Hindlimb muscle (tissue), 1 donor: ENCODE measurements around the gene SMARCAL1. TPM values are rescaled to one million over a fixed set of nuclear protein-coding genes. Genes with fewer than 3 reads are reported as not detected.
"Not testable (repeated sequence)": the region's sequence is repeated elsewhere in the genome, so short reads cannot be mapped to it uniquely, and the experiment has no call there.

ENCODE experiments used
- DNase-seq: peaks from one replicate; pipeline ENCODE4 v3.0.0-alpha.2; 2013
- polyA plus RNA-seq: library from polyadenylated mRNA; unstranded; fragments of 120-200 nt; gene quantifications from one replicate; pipeline ENCODE4 v1.2.1, GENCODE V29; 2013; ENCODE audit not compliant: insufficient read length

SMARCAL1 gene
- 19.5 TPM for polyA plus RNA-seq

DNA sequence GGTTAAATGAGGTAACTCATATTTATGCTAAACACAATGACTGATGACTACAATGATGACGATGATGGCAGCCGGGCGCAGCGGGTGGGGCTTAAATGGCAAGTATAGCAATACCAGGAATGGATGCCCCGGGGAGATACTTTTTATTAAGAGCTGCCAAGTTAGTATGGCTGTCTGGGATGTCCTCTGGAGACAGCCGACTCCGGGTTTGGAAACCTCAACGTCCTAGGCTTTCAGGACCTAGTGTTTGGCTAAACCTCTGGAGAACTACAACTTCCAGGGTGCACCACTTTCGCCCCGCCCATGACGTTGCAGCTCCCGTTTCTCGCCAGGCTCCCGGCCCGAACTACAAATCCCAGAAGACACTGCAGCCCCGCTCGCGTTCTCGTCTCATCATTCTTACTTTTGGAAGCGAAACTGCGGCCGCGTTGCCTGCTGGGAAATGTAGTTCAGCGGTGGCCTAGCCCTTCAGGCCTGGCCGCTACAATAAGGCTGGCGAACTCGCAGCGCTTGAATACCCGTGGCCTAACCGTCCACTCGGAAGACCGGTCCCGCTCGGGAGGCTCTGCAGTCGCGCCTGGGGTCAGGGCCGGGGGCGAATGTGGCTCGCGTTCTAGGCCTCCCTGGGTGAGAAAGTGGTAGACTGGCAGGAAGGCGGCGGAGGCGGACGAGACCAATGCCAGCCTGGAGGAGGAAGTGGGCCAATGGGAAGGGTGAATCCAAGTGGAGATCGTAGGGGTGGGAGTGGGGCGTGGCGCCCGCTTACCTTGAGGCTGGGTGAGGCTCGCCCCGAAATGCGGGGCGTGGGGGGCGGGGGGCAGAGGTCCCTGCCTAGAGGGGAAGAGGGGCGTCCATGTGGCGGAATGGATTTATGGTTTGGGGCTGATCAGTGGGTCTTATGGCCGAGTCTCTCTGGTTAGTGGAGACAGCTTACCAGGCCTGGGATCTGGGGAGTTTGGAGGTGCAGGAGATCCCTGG lies at the start of gene SMARCAL1:
Gene SMARCAL1 (plus strand): TSS at position 463 of the 978 bp plus-strand sequence. CDS start 2,221 bp downstream, outside the sequence.
- DNase-seq, result peak; percentile 99

DNA sequence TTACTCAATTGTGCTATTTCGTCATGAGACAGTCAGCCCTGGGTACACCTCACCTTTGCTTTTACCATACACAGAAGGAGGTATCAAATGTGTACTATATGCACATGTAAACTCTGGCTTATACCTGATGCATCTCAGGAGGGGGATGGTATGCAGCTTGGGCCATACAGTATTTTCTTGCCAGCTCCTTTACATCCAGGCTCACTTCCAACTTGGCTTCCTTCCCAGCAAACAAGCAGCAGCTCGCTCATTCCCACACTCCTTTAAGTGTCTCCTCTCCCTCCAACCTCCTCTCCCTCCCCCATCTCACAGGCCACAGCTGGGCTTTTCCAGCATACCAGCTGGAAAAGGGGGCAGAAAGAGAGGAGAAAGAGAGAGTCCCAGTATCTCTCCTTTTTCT lies 49.6 kb upstream of the SMARCAL1 start:
- DNase-seq, result no peak

DNA sequence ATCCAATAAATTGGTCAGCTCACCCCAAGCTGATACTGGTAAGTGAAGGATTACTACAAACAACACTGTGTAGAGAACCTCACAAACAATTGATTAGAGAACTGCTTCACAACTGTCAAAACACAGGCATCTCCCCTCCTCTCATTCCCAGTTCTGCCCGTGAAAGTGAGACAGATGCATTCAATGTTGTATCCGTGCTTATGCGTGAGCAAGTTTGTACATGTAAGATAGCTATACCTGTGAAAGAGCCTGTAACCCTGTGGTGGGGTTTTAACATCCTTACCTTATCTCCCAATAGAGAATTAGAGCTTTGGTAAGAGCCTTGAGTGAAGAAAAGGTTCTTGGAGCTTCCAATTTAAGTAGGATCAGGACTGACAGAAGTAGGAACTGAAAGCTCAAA lies 49.1 kb upstream of the SMARCAL1 start:
- DNase-seq, result no peak

DNA sequence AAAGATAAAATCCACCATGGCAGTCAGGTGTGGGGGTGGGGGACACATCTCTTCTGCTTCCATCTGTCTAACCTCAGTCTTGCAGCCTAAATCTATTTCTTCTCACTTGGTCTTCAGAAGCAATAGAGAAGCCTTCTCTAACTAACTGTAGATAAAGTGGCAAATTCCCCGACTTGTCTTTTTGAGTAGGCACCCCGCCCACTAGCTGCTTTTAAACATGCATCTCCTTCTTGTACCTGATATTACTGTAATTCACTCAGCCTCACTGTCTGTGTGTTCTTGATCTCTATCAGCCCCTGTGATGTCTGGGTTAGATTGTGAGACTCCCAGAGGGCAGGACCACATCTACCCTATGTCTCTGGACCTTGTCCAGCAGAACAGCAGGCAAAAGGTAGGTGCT lies 46.8 kb upstream of the SMARCAL1 start:
- no peak for DNase-seq

DNA sequence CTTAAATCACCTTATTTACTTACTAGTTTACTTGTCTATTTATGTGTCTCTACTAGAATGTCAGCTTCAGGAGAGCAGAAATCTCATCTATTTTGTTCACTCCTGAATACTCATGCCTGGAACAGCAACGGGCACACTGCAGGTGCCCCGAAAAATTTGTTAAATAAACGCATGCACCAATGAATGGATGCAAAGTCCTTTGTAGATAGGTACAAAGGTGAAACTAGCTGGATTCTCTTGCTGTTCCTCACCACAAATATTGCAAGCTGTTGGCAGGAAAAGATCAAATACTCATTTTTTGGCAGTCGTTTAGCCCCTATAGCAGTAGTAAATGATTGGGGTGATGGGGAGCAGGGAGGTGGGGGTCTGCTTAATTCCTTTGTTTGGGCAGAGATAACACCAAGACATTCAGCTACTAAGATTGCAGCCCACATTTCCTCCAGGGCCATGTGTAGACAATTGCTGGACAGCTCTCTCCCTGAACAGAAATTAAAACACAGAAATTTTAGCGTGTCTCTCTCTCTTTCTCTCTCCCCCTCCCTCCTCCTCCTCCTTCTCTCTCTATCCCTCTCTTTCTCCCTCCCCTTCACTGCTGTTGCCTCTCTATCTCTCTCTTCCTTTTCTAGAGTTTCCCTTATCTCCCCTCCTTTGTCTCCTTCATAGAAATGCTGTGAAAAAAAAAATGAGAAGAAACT lies 45.4 kb upstream of the SMARCAL1 start:
- DNase-seq, result no peak

DNA sequence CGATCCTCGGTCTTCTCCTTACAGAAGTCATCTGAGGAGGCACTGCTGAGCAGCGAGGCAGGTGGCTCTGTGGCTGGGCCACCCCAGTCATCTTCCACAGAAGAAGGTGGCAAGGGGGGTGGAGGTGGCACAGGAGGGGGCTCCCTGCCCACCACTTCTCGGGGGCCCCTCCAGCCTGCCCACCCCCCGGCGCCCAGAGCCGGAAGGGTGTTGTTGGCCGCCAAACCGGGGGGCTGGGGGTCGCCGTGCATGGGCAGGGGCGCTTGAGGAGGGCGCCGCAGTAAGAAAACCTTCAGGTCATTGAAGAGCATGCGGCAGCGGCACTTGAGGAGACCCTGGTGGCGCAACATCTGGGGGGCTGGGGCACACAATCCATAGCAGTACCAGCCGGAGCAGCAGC lies 42.5 kb upstream of the SMARCAL1 start:
- DNase-seq, result no peak

DNA sequence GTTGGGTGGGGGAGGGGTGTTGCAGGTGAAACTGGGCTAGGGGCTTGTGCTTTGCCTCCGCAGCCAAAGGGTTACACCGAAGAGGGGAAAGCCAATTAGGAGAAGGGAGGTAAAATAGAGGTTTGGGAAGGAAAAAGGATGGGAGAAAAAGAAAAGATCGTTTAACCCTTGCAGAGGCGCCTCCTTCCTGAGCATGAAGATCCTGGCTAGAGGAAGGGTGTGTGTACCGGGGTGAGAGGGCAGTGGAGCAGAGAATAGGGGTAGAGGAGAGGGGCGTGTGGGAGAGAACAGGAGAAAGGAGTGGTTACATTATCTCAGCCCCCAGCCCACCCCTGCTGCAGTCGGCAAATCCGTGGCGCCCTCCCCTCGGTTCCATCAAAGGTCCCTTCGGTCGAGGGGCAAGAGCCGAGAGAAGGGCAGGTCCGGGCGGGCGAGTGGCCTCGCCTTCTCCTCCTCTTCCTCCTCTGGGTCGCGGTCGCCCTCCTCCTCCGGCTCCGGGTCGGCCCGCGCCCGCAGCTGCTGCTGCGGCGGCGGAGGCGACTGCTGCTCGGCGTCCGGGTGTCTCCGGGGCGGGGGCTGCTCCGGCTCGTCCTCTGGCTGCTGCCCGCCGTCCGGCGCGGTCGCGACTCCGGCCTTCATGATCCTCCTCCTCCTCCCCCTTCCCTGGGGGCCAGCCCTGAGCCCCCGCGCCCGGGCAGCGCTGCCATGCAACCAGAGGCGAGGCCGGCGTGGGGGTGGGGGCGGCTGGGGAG lies 41.1 kb upstream of the SMARCAL1 start:
- no peak for DNase-seq

DNA sequence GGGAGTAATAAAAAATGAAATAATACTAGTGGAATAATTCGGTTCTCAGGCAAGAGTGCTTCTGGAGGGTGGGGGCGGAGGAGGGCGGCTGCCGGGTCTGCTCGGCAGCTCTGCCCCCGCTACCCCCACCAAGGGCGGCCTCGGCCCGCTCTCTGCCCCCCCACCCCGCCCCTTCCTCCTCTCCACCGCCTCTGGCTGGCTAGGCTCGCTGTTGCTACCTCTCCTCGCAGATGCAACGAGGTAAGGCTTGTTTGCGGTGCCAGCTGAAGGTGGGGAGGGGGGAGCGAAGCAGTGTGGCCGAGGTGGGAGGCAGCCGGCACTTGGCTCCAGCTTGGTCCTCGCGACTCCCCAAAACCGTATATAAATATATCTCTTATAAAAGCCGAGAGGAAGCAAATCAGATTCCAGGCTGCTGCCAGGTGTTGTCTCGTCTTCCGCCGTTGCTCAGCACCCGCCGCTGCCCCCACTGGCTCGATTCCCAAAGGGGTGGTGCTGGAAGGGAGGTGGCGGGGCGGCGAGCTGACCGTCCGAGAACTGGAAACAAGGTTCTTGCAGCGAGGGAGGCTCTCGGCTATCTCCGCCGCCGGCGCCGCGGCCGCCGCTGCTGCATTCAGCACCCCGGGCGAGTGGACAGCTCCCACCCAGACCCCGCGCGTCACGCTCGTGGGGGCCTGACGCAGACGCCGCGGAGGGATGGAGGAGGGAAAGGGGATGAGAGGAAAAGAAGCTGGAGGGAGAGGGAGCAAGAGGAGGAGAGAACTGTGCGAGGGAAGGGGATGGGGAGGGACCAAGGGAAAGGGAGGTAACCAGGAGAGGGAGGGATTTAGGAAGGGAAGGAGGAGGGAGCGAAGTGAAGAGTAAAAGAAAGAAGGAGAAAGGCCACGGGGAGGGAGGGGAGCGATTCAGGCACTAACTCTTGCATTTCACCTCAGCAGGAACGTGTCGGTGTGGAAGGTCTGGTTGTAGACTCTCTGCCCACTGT lies 40.3 kb upstream of the SMARCAL1 start, which contains the start of gene MARCHF4:
Gene MARCHF4 (minus strand): TSS at position 763 of the 982 bp plus-strand sequence. CDS start 2,223 bp downstream, outside the sequence.
- DNase-seq, result peak; percentile 84

DNA sequence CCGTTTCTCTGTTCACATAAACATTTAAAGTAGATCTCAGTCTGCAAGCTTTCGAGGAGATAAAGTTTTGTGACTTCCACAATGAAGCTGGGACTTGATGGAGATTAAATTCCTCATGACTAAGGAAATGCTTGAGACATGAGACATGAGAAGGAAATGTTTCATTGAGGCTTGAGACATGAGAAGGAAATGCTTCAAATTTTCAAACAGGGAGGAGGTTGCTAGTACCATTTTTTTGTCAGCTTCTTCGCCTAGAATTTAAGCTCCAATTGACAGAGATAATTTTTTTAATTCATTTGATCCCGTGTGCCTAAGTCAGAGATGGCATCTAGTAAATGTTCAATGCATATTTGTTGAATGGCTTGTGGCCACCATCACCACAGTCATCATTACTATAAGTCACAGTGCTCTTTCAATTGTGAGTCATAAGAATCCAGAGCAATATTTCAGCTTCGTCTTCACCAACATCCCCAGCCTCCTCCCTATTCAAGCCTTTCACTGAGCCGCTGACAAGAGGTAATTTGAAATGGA lies 39.5 kb upstream of the SMARCAL1 start:
- no peak for DNase-seq

DNA sequence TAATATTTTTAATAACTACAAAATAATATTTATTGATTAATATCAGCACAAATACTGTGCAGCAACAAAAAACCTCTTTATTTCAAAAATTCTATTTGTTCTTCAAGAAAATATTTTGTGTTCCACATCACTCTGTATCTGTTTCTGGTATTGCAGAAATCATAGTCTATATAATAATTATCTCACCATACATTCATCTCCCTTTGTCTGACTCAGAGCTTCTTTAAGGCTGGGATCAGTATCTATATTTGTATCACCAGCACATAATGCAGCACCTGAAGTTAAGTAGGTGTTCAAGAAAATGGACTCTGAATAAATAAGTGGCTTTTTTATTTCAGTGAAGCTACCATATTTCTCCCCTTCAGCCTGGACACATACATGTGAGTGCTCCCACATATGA lies 38.4 kb upstream of the SMARCAL1 start:
- no peak for DNase-seq

DNA sequence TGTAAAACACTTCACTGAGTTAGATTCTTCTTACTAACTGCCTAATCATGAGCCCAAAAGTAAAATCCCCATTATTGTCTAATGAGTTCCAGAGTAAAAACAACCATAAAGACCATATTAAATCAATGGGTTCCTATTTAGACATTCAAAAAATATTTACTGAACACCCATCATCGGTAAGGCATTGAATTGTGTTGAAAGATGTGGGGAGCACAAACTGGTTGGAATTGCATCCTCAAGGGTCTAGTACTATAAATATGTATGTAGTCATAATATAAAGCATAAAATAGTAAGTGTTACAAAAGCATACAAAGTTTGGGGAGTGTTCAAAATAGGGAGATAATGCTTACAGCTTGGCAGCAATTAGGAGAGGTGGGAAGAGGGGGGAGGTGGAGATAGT lies 37.0 kb upstream of the SMARCAL1 start:
- DNase-seq, result no peak

DNA sequence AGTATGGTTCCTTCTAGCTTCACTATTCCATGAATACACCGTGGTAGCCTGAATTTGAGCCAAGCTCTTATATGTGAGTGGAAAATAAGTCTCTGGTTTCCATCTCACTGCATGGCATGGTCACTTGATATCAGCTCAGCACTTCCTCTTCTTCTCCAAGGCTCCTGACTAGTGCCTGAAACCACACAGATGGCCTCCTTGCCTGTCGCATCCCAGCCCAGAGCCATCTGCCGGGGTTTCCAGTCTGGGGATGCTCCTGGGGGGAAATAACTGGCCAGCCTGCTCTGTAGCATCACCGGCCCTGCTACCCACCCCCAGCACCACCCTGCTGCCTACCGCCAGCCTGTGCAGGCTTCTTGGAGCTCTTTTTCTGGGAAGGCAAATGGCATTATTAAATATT lies 32.3 kb upstream of the SMARCAL1 start:
- no peak for DNase-seq

DNA sequence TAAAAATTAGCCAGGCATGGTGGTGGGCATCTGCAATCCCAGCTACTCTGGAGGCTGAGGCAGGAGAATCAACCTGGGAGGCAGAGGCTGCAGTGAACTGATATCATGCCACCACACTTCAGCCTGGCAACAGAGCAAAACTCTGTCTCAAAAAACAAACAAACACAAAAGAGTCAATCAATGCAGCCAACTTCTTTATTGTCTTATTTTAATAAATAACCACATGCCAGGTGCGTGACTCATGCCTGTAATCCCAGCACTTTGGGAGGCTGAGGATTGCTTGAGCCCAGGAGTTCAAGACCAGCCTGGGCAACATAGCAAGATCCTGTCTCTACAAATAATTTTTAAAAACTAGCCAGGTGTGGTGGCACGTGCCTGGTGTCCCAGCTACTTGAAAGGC lies 27.9 kb upstream of the SMARCAL1 start:
- not testable (repeated sequence) for DNase-seq

DNA sequence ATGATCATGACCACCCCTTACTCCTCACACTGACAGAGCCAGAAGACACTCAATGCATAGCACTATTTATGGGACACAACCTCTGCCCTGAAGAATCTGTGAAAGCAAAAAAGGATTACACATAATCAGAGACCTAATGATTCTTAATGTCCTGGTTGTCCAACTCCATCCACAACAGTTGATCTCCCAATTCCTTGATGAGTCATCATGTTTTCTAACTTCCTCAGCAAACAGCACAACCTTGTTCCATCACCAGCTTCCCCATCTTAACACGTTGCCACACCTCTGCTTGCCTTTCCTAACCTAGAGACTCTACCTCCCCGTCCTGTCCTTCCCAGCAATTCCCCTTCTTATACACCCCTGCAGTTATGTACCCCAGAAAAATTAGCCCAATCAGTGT lies 26.8 kb upstream of the SMARCAL1 start:
- DNase-seq, result no peak

DNA sequence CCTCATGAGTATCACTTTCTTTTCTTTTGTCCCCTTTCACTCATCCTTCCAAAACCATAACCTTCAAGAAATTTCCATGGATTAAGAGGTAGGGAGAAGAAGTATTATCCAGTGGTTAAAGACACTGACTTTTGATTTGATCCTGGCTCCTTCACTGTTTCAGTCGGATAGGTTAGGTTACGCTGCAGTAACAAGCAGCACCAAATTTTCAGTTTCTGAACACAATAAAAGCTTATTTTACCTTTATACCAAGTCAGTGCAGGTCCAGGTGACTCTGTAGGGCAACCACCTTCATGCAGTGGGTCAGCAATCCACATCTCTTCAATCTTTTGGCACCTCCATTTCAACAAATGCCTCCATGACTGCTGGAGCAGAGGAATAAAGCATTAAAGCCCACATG lies 25.0 kb upstream of the SMARCAL1 start:
- DNase-seq, result no peak

DNA sequence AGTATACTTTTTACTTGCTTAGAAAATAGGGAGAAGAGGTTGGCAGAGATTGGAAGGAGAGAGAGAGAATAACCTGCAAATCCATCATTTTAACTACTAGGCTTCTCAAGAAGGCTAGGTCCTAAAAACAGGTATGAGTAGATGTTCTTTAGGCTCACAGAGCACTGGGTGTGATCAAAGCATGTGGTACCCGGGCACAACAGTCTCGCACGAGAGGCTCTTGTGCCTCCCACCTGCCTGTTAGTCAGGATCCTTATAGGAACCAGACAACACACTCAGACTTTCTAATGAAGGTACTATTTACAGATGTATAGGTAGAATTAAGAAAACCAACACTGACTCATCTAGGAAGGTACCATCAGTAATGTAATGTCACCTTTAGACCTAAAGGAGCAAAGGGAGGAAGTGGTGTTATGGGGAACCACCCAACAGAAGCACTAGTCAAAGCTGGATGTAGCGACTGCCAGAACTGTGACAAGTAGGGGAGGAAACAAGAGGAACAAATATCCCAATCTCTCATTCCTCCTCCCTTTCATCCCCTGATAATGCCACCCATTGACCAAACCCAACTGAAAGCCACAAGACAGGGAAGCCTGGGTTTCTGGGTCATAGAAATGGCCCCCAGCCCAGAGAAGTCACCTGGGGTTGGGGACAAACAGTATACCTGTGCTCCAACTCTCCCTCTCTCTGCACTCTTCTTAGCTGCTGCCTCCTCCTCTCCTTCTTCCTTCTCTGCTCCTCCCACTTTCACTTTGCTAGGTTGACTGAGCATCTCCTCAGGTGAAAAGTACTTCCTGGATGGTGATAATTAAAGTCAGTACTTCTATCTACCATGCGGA lies 24.0 kb upstream of the SMARCAL1 start:
- no peak for DNase-seq

DNA sequence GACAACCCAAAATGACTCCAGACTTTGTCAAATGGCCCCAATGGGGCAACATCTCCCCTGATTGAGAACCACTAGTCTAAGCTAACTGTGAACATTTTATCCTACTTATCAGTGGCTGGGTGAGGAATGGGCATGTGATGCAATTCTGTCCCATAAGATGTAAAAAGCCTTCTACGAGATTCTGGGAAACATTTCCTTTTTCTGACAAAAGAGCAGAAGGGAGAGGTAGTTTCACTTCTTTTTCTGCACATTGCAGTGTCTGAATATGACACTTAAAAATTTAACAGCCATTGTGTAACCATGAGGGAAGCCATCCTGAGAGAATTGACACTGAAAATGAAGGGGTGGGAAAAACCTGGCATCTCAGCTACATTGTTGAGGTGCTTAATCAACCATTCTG lies 22.7 kb upstream of the SMARCAL1 start:
- DNase-seq, result no peak

DNA sequence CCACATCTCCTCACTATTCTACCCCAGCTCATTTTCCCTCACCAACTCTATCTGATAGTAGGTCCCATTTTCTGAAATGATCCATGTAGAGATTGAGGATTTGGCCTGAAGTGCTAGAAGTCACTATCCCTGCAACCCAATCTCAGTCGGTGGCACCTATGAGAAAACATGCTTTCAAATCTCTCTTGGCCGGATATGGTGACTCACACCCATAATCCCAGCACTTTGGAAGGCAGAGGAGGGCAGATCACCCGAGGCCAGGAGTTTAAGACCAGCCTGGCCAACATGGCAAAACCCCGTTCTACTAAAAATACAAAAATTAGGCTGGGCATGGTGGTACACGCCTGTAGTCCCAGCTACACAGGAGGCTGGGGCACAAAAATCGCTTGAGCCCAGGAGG lies 20.9 kb upstream of the SMARCAL1 start:
- no peak for DNase-seq

DNA sequence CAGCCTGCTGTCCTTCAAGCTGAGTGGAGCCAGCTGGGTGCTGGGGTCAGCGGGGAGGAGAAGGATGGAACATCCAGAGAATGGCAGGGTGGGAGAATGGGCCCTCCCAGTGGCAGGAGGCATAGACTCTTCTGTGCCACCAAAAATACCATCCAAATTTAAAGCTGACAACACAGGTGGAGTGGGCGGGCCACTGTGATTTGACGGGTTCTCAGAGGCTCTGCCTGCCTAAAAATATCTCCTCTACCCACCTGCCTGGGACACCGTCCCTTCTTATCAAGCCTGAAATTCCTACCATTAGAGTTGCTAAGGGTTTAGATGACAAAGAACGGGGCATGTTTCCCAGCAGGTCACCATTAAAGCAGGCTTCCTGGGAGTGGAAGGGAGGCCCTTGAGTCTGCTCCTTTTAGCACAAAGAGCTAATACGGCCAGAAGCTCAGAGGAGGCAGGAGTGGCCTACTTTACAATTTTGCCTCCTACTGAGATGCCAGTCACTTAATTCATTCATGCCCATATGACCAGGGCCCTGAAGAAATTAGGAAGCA lies 20.2 kb upstream of the SMARCAL1 start:
- DNase-seq, result no peak
